ENCODE measurements around the gene DPEP3.

GRCh38 chr16:67965668-67966548 lies 14.4 kb downstream of the DPEP3 start:
- TF ChIP-seq MAX (IDR thresholded peaks at IDR 0.05) (no peak), EP300 (IDR thresholded peaks at IDR 0.05; ENCODE audit: borderline replicate concordance) (no peak), CEBPB (IDR thresholded peaks at IDR 0.05) (no peak)
- TF ChIP-seq, protein P1, sequence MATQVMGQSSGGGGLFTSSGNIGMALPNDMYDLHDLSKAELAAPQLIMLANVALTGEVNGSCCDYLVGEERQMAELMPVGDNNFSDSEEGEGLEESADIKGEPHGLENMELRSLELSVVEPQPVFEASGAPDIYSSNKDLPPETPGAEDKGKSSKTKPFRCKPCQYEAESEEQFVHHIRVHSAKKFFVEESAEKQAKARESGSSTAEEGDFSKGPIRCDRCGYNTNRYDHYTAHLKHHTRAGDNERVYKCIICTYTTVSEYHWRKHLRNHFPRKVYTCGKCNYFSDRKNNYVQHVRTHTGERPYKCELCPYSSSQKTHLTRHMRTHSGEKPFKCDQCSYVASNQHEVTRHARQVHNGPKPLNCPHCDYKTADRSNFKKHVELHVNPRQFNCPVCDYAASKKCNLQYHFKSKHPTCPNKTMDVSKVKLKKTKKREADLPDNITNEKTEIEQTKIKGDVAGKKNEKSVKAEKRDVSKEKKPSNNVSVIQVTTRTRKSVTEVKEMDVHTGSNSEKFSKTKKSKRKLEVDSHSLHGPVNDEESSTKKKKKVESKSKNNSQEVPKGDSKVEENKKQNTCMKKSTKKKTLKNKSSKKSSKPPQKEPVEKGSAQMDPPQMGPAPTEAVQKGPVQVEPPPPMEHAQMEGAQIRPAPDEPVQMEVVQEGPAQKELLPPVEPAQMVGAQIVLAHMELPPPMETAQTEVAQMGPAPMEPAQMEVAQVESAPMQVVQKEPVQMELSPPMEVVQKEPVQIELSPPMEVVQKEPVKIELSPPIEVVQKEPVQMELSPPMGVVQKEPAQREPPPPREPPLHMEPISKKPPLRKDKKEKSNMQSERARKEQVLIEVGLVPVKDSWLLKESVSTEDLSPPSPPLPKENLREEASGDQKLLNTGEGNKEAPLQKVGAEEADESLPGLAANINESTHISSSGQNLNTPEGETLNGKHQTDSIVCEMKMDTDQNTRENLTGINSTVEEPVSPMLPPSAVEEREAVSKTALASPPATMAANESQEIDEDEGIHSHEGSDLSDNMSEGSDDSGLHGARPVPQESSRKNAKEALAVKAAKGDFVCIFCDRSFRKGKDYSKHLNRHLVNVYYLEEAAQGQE (IDR thresholded peaks at IDR 0.05; ENCODE audit: low read depth): no peak
- TF ChIP-seq, protein P2, sequence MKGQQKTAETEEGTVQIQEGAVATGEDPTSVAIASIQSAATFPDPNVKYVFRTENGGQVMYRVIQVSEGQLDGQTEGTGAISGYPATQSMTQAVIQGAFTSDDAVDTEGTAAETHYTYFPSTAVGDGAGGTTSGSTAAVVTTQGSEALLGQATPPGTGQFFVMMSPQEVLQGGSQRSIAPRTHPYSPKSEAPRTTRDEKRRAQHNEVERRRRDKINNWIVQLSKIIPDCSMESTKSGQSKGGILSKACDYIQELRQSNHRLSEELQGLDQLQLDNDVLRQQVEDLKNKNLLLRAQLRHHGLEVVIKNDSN (IDR thresholded peaks at IDR 0.05): no peak

All from Ishikawa (cell line).